Astrocyte (in vitro differentiated cells and primary cell): Measurements from ENCODE around the gene PDGFD. TPM values are rescaled to one million over a fixed set of nuclear protein-coding genes. Genes with fewer than 3 reads are reported as not detected.

Experiments used
- DNase-seq: peaks from one replicate; pipeline ENCODE4 v3.0.0-alpha.2; 2010; ENCODE audit warnings: low read depth
- FAIRE-seq: peaks from 2 replicates; lab custom pipeline; 2011; peaks lifted over from hg19 to GRCh38; lab: Jason Lieb, UNC
- H2AFZ ChIP-seq: 2 replicates; pipeline ENCODE4 v1.6.0; 2012; ENCODE audit warnings: low read depth, low read length, inconsistent platforms
- H3K27ac ChIP-seq: 2 replicates; pipeline ENCODE4 v1.5.1; 2011; ENCODE audit warnings: low read depth, low read length, inconsistent platforms
- H3K27me3 ChIP-seq: 2 replicates; pipeline ENCODE4 v1.6.0; 2011; ENCODE audit warnings: low read length, inconsistent platforms; ENCODE audit not compliant: insufficient read depth
- H3K36me3 ChIP-seq: 2 replicates; pipeline ENCODE4 v1.5.1; 2011; ENCODE audit warnings: low read length, inconsistent platforms; ENCODE audit not compliant: insufficient read depth
- H3K4me1 ChIP-seq: 2 replicates; pipeline ENCODE4 v1.5.1; 2011; ENCODE audit warnings: low read length, inconsistent platforms; ENCODE audit not compliant: insufficient read depth
- H3K4me2 ChIP-seq: 2 replicates; pipeline ENCODE4 v1.6.0; 2012; ENCODE audit warnings: low read length, inconsistent platforms
- H3K4me3 ChIP-seq: 2 replicates; pipeline ENCODE4 v1.5.1; 2011; ENCODE audit warnings: low read depth, mild to moderate bottlenecking, low read length, inconsistent platforms; ENCODE audit not compliant: insufficient read depth
- H3K79me2 ChIP-seq: 2 replicates; pipeline ENCODE4 v1.6.0; 2012; ENCODE audit warnings: mild to moderate bottlenecking, low read length, inconsistent platforms; ENCODE audit not compliant: insufficient read depth
- H3K9ac ChIP-seq: 2 replicates; pipeline ENCODE4 v1.6.0; 2012; ENCODE audit warnings: mild to moderate bottlenecking, low read length, inconsistent platforms
- H3K9me3 ChIP-seq: 2 replicates; pipeline ENCODE4 v1.5.1; 2012; ENCODE audit warnings: low read depth, mild to moderate bottlenecking, low read length, inconsistent platforms; ENCODE audit not compliant: insufficient read depth
- H4K20me1 ChIP-seq: 2 replicates; pipeline ENCODE4 v1.6.0; 2012; ENCODE audit warnings: low read length, inconsistent platforms; ENCODE audit not compliant: insufficient read depth
- H3K27ac Mint-ChIP-seq: one replicate; pipeline ENCODE4 v1.8.0; 2021; ENCODE audit warnings: mild to moderate bottlenecking, mixed read lengths; ENCODE audit not compliant: unreplicated experiment
- H3K27me3 Mint-ChIP-seq: one replicate; pipeline ENCODE4 v1.8.0; 2021; ENCODE audit warnings: low read depth, mixed read lengths; ENCODE audit not compliant: unreplicated experiment
- H3K36me3 Mint-ChIP-seq: one replicate; pipeline ENCODE4 v1.8.0; 2021; ENCODE audit warnings: low read depth, mixed read lengths; ENCODE audit not compliant: unreplicated experiment
- H3K4me1 Mint-ChIP-seq: one replicate; pipeline ENCODE4 v1.8.0; 2021; ENCODE audit warnings: low read depth, mixed read lengths; ENCODE audit not compliant: unreplicated experiment
- H3K4me3 Mint-ChIP-seq: one replicate; pipeline ENCODE4 v1.8.0; 2021; ENCODE audit warnings: mild to moderate bottlenecking, moderate library complexity, mixed read lengths; ENCODE audit not compliant: unreplicated experiment
- H3K9me3 Mint-ChIP-seq: one replicate; pipeline ENCODE4 v1.8.0; 2021; ENCODE audit warnings: mild to moderate bottlenecking, mixed read lengths; ENCODE audit not compliant: unreplicated experiment
- CTCF ChIP-seq: IDR thresholded peaks from 2 replicates; pipeline ENCODE4 v1.5.1; 2011; ENCODE audit warnings: low read depth, mild to moderate bottlenecking, inconsistent platforms, low read length, moderate library complexity; ENCODE audit not compliant: insufficient read depth
- EZH2 ChIP-seq: IDR thresholded peaks from 2 replicates; pipeline ENCODE4 v1.6.1; 2012; ENCODE audit warnings: mild to moderate bottlenecking, low read length, inconsistent platforms; ENCODE audit not compliant: insufficient read depth
- total RNA-seq: library from RNA; stranded (reverse); gene quantifications from 2 replicates; pipeline ENCODE4 v1.2.1, GENCODE V29; 2021

The PDGFD gene
- total RNA-seq, 1 donor from 2014 or later, result 2.6 TPM

GRCh38 chr11:103878646-103879045 lies 285.3 kb downstream of the PDGFD start:
- H3K4me3 ChIP-seq, result no peak overlapping the region
- no peaks in the 10 kb centered on the region for H3K4me1 ChIP-seq
- H3K4me2 ChIP-seq, result no peak overlapping the region
- H3K36me3 Mint-ChIP-seq, result no peaks in the 10 kb centered on the region
- no peaks in the 10 kb centered on the region for H3K4me1 Mint-ChIP-seq
- no peaks in the 10 kb centered on the region for H3K36me3 ChIP-seq
- TF ChIP-seq EZH2 (no peak), CTCF (no peak)
- no peak for DNase-seq
- FAIRE-seq, result no peak
- no peaks in the 10 kb centered on the region for H3K9me3 ChIP-seq
- no peaks in the 10 kb centered on the region for H3K27me3 Mint-ChIP-seq
- no peaks in the 10 kb centered on the region for H4K20me1 ChIP-seq
- no peak overlapping the region for H3K27ac Mint-ChIP-seq
- H3K79me2 ChIP-seq, result no peaks in the 10 kb centered on the region
- H3K4me3 Mint-ChIP-seq, result no peak overlapping the region
- no peak overlapping the region for H3K9ac ChIP-seq
- H3K27me3 ChIP-seq, result no peaks in the 10 kb centered on the region
- no peaks in the 10 kb centered on the region for H3K9me3 Mint-ChIP-seq
- no peak overlapping the region for H3K27ac ChIP-seq
- no peak overlapping the region for H2AFZ ChIP-seq

GRCh38 chr11:103877221-103877620 lies 286.7 kb downstream of the PDGFD start:
- no peak overlapping the region for H3K27ac ChIP-seq
- H3K4me3 ChIP-seq, result no peak overlapping the region
- FAIRE-seq (no peak), DNase-seq (no peak)
- no peaks in the 10 kb centered on the region for H3K27me3 ChIP-seq
- Mint-ChIP-seq H3K27ac (no peak overlapping the region), H3K36me3 (no peaks in the 10 kb centered on the region), H3K4me1 (no peaks in the 10 kb centered on the region), H3K27me3 (no peaks in the 10 kb centered on the region), H3K9me3 (no peaks in the 10 kb centered on the region), H3K4me3 (no peak overlapping the region)
- no peak for TF ChIP-seq EZH2
- peak; percentile 3 for TF ChIP-seq CTCF
- H3K4me2 ChIP-seq, result no peak overlapping the region
- H2AFZ ChIP-seq, result no peak overlapping the region
- no peaks in the 10 kb centered on the region for H3K79me2 ChIP-seq
- H4K20me1 ChIP-seq, result no peaks in the 10 kb centered on the region
- no peak overlapping the region for H3K9ac ChIP-seq
- H3K4me1 ChIP-seq, result no peaks in the 10 kb centered on the region
- no peaks in the 10 kb centered on the region for H3K9me3 ChIP-seq
- H3K36me3 ChIP-seq, result no peaks in the 10 kb centered on the region

- Histone ChIP-seq H2AFZ (no peak overlapping the region), H3K27me3 (no peaks in the 10 kb centered on the region), H4K20me1 (no peaks in the 10 kb centered on the region), H3K4me3 (no peak overlapping the region), H3K9me3 (no peaks in the 10 kb centered on the region), H3K4me2 (no peak overlapping the region), H3K9ac (no peak overlapping the region), H3K27ac (no peak overlapping the region), H3K36me3 (no peaks in the 10 kb centered on the region), H3K4me1 (no peaks in the 10 kb centered on the region), H3K79me2 (no peaks in the 10 kb centered on the region)
- no peaks in the 10 kb centered on the region for H3K36me3 Mint-ChIP-seq
- FAIRE-seq (no peak), DNase-seq (no peak)
- no peak overlapping the region for H3K4me3 Mint-ChIP-seq
- no peaks in the 10 kb centered on the region for H3K4me1 Mint-ChIP-seq
- no peaks in the 10 kb centered on the region for H3K27me3 Mint-ChIP-seq
- TF ChIP-seq CTCF, result no peak
- TF ChIP-seq EZH2, result no peak
- H3K27ac Mint-ChIP-seq, result no peak overlapping the region
- H3K9me3 Mint-ChIP-seq, result no peaks in the 10 kb centered on the region
Measured at GRCh38 chr11:103875855-103876510, 288.0 kb downstream of the PDGFD start.
